IMR-90 (cell line): Measurements from ENCODE around the gene INSYN1. TPM values are rescaled to one million over a fixed set of nuclear protein-coding genes. Genes with fewer than 3 reads are reported as not detected.
"Not testable (repeated sequence)": the region's sequence is repeated elsewhere in the genome, so short reads cannot be mapped to it uniquely, and the experiment has no call there.

ENCODE experiments used
- ATAC-seq: fragments of 200-7000 bp; cut with Tn5 transposase; 2 replicates; pipeline ENCODE4 v1.9.1; 2020; ENCODE audit warnings: low read depth, mild to moderate bottlenecking, moderate library complexity
- BruUV-seq: library from RNA; stranded (reverse); fragments of 400-500 nt; replicated peaks from 2 replicates; lab custom pipeline; 2021; lab: Mats Ljungman, UMichigan
- CTCF ChIA-PET: fragments of 300-600 bp; formaldehyde crosslinking; extraction: SDS; loops from one replicate; lab custom pipeline; 2021; ENCODE audit warnings: antibody characterized with exemption; lab: Yijun Ruan, JAX
- POLR2A ChIA-PET: fragments of 300-600 bp; sonication (Branson Sonifier 250); formaldehyde crosslinking; loops from one replicate; lab custom pipeline; 2022; ENCODE audit warnings: antibody characterized with exemption; ENCODE audit not compliant: unreplicated experiment; lab: Charles Lee
- DNase-seq: peaks from one replicate; pipeline ENCODE4 v3.0.0; 2013
- H2AFZ ChIP-seq: replicated peaks from 2 replicates; pipeline ENCODE3; 2013; ENCODE audit warnings: low read length, mild to moderate bottlenecking; ENCODE audit not compliant: poor library complexity
- H2AK5ac ChIP-seq: 2 replicates; pipeline ENCODE4 v1.6.1; 2013; ENCODE audit warnings: low read depth, low read length, inconsistent platforms
- H2AK9ac ChIP-seq: replicated peaks from 2 replicates; pipeline ENCODE3; 2013; ENCODE audit warnings: mild to moderate bottlenecking, low read depth, low read length, moderate library complexity; ENCODE audit not compliant: poor library complexity
- H2BK120ac ChIP-seq: 2 replicates; pipeline ENCODE4 v1.6.1; 2013; ENCODE audit warnings: low read depth, low read length, inconsistent platforms
- H2BK15ac ChIP-seq: 3 replicates; pipeline ENCODE4 v1.6.1; 2013; ENCODE audit warnings: low read depth, low read length, inconsistent platforms
- H2BK20ac ChIP-seq: 2 replicates; pipeline ENCODE4 v1.6.1; 2013; ENCODE audit warnings: low read depth, mild to moderate bottlenecking, inconsistent platforms, low read length, moderate library complexity
- H2BK5ac ChIP-seq: 2 replicates; pipeline ENCODE4 v1.6.1; 2013; ENCODE audit warnings: mild to moderate bottlenecking, low read depth, low read length, inconsistent platforms; ENCODE audit not compliant: poor library complexity, severe bottlenecking
- H3K14ac ChIP-seq: replicated peaks from 2 replicates; pipeline ENCODE4 v1.6.1; 2013; ENCODE audit warnings: low read depth, low read length, inconsistent platforms
- H3K18ac ChIP-seq: 2 replicates; pipeline ENCODE4 v1.6.1; 2013; ENCODE audit warnings: low read depth, low read length, control low read depth
- H3K23ac ChIP-seq: 2 replicates; pipeline ENCODE4 v1.6.1; 2013; ENCODE audit warnings: low read depth, low read length, inconsistent platforms
- H3K27ac ChIP-seq: 2 replicates; pipeline ENCODE4 v1.5.1; 2013; ENCODE audit warnings: mild to moderate bottlenecking, control low read depth, low read length; ENCODE audit not compliant: insufficient read depth
- H3K27me3 ChIP-seq: 2 replicates; pipeline ENCODE4 v1.6.1; 2013; ENCODE audit warnings: low read length; ENCODE audit not compliant: control insufficient read depth, insufficient read depth
- H3K36me3 ChIP-seq: 2 replicates; pipeline ENCODE4 v1.6.1; 2013; ENCODE audit warnings: low read length, mixed read lengths; ENCODE audit not compliant: control insufficient read depth, insufficient read depth
- H3K4ac ChIP-seq: 2 replicates; pipeline ENCODE4 v1.6.1; 2013; ENCODE audit warnings: low read depth, low read length, inconsistent platforms
- H3K4me1 ChIP-seq: 2 replicates; pipeline ENCODE4 v1.6.1; 2013; ENCODE audit warnings: low read length, mixed read lengths; ENCODE audit not compliant: control insufficient read depth, insufficient read depth
- H3K4me2 ChIP-seq: 2 replicates; pipeline ENCODE4 v1.6.1; 2013; ENCODE audit warnings: low read depth, mild to moderate bottlenecking, control low read depth, low read length, moderate library complexity
- H3K4me3 ChIP-seq: 2 replicates; pipeline ENCODE4 v1.5.1; 2013; ENCODE audit warnings: low read depth, mild to moderate bottlenecking, control low read depth, low read length, moderate library complexity; ENCODE audit not compliant: insufficient read depth
- H3K56ac ChIP-seq: 2 replicates; pipeline ENCODE4 v1.6.1; 2013; ENCODE audit warnings: low read length, inconsistent platforms; ENCODE audit not compliant: insufficient read depth; ENCODE audit errors: extremely low read depth
- H3K79me1 ChIP-seq, 2 experiments: 2 replicates each; pipeline ENCODE4 v1.6.1; 2013; ENCODE audit warnings: low read length in 2 of 2, inconsistent platforms in 1 of 2, low read depth in 1 of 2
- H3K9ac ChIP-seq: 2 replicates; pipeline ENCODE4 v1.6.1; 2013; ENCODE audit warnings: low read depth, low read length, control low read depth
- H3K9me1 ChIP-seq: 2 replicates; pipeline ENCODE4 v1.6.1; 2013; ENCODE audit warnings: low read length, inconsistent platforms; ENCODE audit not compliant: insufficient read depth
- H3K9me3 ChIP-seq: 2 replicates; pipeline ENCODE4 v1.6.1; 2013; ENCODE audit warnings: low read length; ENCODE audit not compliant: control insufficient read depth, insufficient read depth
- H4K20me1 ChIP-seq: 2 replicates; pipeline ENCODE4 v1.6.1; 2013; ENCODE audit warnings: low read length, inconsistent platforms; ENCODE audit not compliant: insufficient read depth
- H4K5ac ChIP-seq: 2 replicates; pipeline ENCODE4 v1.6.1; 2013; ENCODE audit warnings: mild to moderate bottlenecking, low read depth, low read length, control low read depth
- H4K8ac ChIP-seq, 2 experiments: 2 replicates each; pipeline ENCODE4 v1.6.1; 2013; ENCODE audit warnings: low read depth in 2 of 2, low read length in 2 of 2, control low read depth in 1 of 2, inconsistent platforms in 1 of 2
- H4K91ac ChIP-seq: 2 replicates; pipeline ENCODE4 v1.6.1; 2013; ENCODE audit warnings: low read depth, low read length, inconsistent platforms; ENCODE audit not compliant: insufficient read depth
- WGBS, 2 experiments: methylation state at CpG; one replicate each; pipeline versions ENCODE4 v1.1.5 to v1.1.7; 2013; ENCODE audit warnings: missing lambda C conversion rate in 2 of 2; ENCODE audit not compliant: insufficient read length in 1 of 2; ENCODE audit errors: extremely low coverage in 2 of 2; 5-methylcytosine and 5-hydroxymethylcytosine counted together
- dilution Hi-C: fragments of 300-500 bp; cut with HindIII; formaldehyde crosslinking; loops from one replicate; pipeline ENCODE4 v1.14.3; 2018; ENCODE audit warnings: low sequenced_read_pairs; ENCODE audit not compliant: unreplicated experiment
- in situ Hi-C: fragments of 300-500 bp; cut with MboI; formaldehyde crosslinking; loops from 3 replicates; pipeline ENCODE4 v1.14.3; 2019; ENCODE audit warnings: low sequenced_read_pairs, inconsistent platforms, mixed read lengths
- intact Hi-C: fragments of 100-400 bp; cut with micrococcal nuclease; formaldehyde crosslinking; loops from 2 replicates; pipeline ENCODE4 v1.10.0; 2022
- polyA plus RNA-seq, 3 experiments: library from polyadenylated mRNA; depleted of rRNA; stranded (reverse); fragments of >200 nt; gene quantifications; 2 replicates each; pipeline ENCODE4 v1.2.3, GENCODE V29; 2012; ENCODE audit warnings: low replicate concordance in 1 of 3
- total RNA-seq: library from RNA; depleted of rRNA; stranded (reverse); fragments of >200 nt; gene quantifications from 2 replicates; pipeline ENCODE4 v1.2.3, GENCODE V29; 2012

Gene INSYN1
- total and polyA plus RNA-seq, 2 of the 4 experiments (the other 2 are of a cell fraction), result 0.18 to 0.34 TPM

DNA sequence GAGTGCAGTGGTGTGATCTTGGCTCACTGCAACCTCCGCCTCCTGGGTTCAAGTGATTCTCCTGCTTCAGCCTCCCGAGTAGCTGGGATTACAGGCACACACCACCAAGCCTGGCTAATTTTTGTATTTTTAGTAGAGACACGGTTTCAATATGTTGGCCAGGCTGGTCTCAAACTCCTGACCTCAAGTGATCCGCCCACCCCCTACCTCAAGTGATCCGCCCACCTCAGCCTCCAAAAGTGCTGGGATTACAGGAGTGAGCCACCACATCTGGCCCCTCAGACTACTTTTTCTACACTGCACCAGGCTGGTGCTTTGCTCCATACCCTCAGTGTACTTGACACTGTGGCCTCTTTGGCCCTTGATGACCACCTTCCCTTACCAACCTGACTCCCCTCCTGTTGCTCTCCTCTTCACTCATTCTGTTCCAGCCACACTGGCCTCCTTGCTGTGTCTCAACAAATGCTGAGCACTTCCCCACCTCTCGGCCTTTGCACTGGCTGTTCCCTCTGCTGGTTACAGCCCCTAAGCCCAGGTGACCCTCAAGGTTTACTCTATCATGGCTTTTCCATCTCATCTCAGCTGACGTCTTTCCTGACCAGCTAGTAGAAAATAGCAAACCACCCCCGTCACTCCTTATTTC is 39.9 kb upstream of the INSYN1 start:
- intact Hi-C loops, result not testable (repeated sequence)

More for the DNA sequence above, 39.9 kb upstream of the INSYN1 start:
- H2AK9ac ChIP-seq, H3K56ac ChIP-seq, BruUV-seq, DNase-seq, H3K36me3 ChIP-seq, H3K18ac ChIP-seq, H3K4me1 ChIP-seq, H2BK15ac ChIP-seq, H4K20me1 ChIP-seq, H3K9ac ChIP-seq, H3K14ac ChIP-seq, ATAC-seq, H3K4me2 ChIP-seq, H3K27ac ChIP-seq, H3K4me3 ChIP-seq, H4K5ac ChIP-seq, H2AFZ ChIP-seq, H3K9me3 ChIP-seq, dilution Hi-C loops, H3K23ac ChIP-seq, H3K9me1 ChIP-seq, H2BK5ac ChIP-seq, in situ Hi-C loops, H3K4ac ChIP-seq, H4K91ac ChIP-seq, H3K79me1 ChIP-seq, H2BK120ac ChIP-seq, H2AK5ac ChIP-seq, H4K8ac ChIP-seq, H2BK20ac ChIP-seq, POLR2A ChIA-PET, CTCF ChIA-PET: not testable (repeated sequence)
- WGBS, 2 experiments, result 100% methylated on average over 2 of the region's 8 CpGs; no CpG with 5 or more reads in 1 of the 2 experiments
- H3K27me3 ChIP-seq, result peaks cover 51% of the 10 kb centered on the region
